GOT3 (cell line): ENCODE data around the gene CD79A.

Source experiments
- DNase-seq: peaks from one replicate; lab custom pipeline; 2025; ENCODE audit warnings: mixed read lengths; lab: John Stamatoyannopoulos, UW

Gene CD79A

DNA sequence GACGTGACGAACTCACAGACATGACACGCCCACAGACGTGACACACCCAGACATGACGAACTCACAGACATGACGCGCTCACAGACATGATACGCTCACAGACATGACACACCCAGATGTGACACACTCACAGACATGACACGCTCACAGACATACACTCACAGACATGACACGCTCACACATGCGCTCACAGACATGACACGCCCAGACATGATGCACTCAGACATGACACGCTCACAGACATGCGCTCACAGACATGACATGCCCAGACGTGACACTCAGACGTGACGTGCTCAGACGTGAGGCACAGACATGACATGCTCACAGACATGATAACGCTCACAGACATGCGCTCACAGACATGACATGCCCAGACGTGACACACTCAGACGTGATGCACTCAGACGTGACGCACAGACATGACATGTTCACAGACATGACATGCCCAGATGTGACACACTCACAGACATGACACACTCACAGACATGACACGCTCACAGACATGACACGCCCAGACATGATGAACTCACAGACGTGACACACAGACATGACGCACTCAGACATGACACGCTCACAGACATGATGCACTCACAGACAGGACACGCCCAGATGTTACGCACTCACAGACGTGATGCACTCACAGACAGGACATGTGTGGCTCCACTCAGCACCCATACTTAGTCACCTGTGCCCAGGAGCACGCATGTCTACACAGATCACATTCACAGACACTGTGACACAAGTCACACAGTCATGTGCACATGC, 43.1 kb downstream of the CD79A start:
- DNase-seq = no peak

DNA sequence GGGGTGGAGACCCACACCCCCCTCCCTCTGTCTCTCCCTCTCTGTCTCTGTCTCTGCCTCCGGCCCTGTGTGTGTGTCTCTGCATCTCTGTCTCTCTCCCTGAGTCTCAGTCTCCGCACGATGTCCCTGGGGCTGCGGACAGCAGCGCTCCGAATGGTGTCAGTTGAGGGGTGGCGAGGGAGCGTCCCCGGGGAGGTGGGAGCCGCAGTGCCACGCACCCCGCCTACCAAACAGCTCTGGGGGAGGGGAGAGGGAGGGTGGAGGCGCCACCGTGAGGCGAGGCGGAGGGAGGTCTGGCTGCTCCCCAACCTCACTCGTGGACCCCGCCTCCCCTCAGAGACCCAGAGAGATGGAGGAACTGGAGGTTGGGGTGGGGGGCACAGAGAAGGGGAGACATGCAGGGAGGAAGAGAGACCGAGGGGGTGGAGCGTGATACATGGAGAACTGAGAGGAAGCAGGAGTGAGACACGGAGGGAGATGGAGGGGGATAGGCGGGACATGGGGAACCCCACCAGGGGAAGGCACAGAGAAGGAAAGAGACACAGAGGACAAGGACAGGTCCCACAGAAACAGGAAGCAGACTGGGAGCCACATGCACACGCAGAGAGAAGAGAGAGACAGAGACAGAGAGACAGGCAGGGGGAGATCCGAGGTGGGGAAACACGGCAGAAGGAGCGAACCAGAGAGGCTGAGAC, 44.0 kb downstream of the CD79A start:
- DNase-seq = no peak

DNA sequence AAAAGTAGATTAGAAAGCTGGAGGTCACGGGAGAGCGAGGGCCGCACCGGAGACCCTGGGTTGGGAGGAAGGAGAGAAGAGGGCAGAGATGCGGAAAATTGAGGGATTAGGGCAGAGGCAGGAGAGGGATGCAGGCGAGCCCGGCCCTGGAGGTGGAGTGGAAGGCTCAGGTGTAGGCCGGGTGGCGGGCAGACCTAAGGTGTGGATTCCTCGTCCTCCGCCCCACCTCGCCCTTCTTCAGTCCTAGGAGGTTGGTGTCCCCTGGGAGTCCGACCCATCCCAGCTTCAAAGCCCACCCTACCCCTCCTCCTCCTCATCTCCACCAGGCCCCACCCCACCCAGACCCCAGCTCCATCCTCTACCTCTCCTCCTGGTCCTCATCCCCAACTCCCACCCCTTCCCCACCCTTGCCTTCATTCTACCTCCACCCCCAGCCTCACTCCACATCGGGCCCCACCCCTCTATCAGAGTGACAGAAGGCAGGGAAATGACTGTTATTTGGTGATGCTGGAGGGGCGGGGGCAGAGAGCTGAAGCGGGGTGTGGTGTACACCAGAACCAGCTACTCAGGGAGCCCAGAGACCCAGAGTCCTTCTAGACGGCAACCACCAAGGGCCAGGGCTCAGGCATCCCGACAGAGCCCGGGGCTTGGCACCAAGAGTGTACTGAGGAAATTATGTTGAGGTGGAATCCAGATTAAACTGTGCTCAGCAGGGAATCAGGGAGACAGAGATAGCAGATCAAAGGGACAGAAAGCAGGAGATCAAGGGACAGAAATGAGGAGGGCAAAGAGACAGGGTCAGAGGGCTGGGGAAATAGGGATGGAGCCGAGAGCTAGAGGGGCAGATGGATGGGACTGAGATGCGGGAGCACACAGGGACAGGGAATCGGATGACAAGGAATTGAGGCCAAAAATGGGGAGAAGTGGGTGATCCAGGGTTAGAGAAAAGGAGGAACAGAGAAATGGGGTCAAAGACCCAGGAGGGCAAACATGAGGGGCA, 44.8 kb downstream of the CD79A start:
- DNase-seq = no peak

GRCh38 chr19:41922585-41922984, 45.5 kb downstream of the CD79A start:
- DNase-seq = no peak

GRCh38 chr19:41923045-41923788, 46.1 kb downstream of the CD79A start:
- DNase-seq = no peak

GRCh38 chr19:41924151-41925145, 47.4 kb downstream of the CD79A start:
- no peak for DNase-seq

DNA sequence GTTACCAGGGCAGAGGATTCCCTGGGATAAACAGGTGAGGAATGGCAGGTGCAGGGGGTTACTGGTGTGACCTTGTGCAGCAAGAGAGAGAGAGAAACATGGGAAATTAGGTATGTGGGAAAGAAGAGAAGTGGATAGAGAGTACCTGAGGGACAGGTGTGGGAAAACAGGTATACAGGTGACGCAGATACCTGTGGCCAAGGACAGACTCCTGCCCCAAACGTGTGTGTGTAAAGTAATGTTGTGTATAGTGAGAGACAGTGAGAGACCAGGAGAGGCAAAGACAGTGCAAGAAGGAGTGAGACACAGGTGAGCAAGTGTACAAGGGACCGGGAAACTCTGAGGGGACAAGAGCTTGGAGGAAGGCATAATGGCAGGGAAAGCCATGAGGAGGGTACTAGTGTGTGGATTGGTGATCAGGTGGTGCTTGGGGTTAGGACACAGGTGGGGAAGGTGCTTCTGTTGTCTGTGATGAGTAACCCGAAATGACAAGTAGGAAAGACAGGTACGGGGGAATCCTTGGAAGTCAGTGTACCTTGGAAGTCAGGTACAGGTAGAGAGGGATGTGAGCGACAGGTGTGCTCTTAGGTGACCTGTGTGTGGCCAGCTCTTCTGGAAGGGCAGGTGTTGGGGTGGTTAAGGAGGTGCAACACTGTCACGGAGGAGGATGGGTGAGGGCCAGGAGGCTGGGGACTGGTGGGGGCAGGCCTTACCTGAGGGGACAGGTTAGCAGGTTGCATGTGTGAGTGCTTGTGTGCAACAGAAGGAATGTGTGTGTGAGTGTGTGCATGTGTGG, 48.3 kb downstream of the CD79A start:
- DNase-seq = no peak

DNA sequence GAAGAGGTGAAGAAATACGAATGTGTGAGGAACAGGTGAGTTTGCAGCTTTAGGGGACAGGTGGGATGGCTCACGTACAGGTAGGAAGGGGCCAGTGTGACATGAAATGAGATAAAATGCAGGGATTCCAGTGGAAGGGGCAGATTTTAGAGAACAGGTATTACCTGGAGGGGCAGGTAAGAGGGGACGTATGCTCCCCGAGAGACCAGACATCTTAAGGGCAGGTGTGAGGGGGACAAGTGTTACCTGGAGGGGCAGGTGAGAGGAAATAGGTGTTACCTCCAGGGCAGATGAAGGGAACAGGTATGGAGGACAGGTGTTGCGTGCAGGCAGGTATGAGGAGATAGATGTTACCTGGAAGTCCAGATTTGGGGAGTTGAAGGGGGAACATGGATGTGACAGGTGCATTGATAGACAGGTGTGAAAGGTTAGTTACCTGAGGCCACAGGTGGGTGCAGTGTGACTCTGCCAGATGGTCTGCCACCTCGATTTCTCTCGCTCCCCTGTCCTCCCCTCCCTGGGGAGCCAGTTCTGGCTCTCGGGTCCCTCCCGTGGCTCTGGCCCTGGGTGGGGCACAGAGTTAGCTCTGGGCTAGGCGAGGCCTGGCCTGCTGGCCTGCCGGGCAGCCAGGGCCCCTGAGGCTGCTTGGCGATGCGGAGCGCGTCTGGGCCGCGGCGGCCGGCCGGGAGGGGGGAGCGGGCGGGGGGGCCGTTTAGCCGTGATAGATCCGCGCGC, 49.1 kb downstream of the CD79A start:
- DNase-seq = no peak

GRCh38 chr19:41926763-41927496, 49.9 kb downstream of the CD79A start:
- DNase-seq = no peak

DNA sequence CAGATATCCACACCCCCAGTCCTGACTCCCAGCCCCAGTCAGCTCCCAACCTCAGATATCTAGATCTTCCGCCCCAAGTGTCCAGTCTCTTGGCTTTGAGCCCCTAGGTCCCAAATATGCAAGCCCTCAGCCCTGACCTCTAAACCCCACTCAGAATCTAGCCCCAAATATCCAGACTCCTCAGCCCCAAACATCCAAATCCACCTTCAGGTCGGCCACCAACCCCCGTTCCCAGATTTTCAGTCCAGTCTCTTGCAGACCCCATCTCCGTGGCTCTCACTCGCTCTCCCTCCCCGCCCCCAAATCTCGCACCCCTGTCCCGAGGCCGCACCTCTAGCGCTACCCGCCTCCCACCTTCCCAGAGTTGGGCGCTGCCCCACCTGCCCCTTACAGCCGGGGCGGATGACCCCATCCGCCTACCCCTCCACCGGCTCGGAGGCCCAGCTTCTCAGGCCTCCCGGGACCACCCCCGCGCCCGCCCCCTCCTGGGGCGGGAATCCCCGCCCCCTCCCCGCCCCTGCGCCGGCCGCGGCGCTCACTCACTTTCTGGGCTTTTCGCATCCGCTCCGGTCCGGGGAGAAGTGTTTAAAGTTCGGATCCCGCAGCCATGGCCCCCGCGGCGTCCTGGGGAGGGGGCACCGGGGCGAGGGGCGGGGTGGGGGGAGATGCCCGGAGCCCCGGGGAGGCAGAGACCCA, 50.6 kb downstream of the CD79A start:
- no peak for DNase-seq

DNA sequence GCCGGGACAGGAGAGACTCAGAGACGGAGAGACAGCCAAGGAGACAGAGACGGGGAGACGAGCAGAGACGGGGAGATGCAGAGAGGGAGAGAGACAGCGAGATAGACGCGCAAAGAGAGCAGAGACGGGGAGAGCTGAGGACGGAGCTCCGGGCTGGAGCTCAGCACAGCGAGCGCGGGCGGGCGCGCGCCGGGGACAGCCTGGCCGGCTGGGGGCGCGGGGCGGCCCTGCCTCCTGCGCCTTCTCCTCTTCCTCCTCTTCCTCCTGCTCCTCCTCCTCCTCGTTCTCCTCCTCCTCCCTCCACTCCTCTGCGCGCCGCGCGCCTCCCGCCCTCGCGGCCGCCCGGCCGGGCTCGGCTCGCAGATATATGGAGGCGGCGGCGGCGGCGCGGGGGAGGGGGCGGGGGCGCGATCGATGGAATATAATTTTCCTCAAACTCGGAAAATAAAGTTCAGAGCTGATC, 51.2 kb downstream of the CD79A start, which contains the start of gene ERFL:
TSS of gene ERFL (minus strand) at position 229 of the 463 bp plus-strand sequence. CDS start 15,530 bp downstream, outside the sequence.
- no peak for DNase-seq

DNA sequence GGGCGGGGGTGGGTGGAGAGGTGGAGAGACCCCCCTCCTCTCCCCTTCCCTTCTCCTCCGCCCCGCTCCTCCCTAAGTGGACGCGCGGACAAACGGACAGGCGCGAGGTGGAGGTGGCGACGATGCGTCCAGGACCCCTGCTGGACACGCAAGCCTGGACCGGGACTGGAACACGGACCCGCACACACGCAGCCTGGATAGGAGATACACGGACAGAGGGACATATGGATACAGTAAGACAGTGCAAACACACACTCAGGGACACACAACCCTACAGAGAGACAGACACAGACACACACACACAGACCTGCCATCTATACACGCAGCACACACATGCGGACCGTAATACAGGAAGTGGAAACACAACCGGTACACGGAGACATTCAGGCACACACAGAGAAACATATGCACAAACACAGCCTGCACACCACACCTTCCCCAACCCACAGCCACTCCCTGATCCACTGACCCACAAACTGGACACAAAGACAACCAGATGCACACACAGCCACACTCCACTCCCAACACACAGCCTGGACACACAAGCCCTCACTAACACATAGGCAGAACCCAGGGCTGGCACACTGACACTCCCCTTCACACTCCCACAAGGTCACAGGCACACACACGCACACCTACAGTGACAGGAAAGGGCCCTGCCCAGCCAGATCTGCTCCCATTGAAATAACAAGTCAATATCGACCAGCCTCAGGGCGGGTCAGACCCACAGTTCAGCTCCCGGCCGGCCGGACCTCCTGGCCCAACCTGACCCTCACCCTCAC, 51.9 kb downstream of the CD79A start:
- no peak for DNase-seq

- no peak for DNase-seq
These were observed 52.5 kb downstream of the CD79A start for GRCh38 chr19:41929536-41930071.

DNA sequence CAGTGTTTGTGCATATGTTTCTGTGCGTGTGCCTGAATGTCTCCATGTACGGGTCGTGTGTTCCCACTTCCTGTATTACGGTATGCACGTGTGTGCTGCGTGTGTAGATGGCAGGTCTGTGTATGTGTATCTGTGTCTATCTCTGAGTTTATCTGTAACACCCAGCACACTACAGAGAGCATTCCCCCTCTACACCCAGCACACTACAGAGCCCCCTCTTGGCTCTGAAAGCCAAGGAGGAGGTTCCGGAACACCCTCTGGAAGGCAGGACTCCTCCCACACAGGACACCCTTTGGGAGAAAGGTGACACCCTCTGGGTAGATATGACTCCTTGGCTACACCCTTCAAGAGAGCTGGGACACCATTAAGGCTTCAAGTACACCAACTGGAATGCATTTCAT, 53.2 kb downstream of the CD79A start:
- DNase-seq = no peak
